Upper lobe of right lung (tissue), 1 donor: Measurements from ENCODE around the gene CHCHD6. TPM values are rescaled to one million over a fixed set of nuclear protein-coding genes. Genes with fewer than 3 reads are reported as not detected.
A peak's percentile ranks its signal among the peaks of the same experiment; 100 is the strongest.

Source experiments
- ATAC-seq: fragments of 200-7000 bp; cut with Tn5 transposase; one replicate; pipeline ENCODE4 v1.9.1; 2020; ENCODE audit warnings: mild to moderate bottlenecking, moderate library complexity
- DNase-seq: peaks from one replicate; pipeline ENCODE4 v3.0.0-alpha.2; 2020
- H3K27ac ChIP-seq: fragments of 200-600 bp; one replicate; pipeline ENCODE4 v1.8.0; 2022
- H3K27me3 ChIP-seq: fragments of 200-600 bp; one replicate; pipeline ENCODE4 v1.8.0; 2022; ENCODE audit warnings: mild to moderate bottlenecking
- H3K36me3 ChIP-seq: fragments of 200-600 bp; one replicate; pipeline ENCODE4 v1.8.0; 2022
- H3K4me1 ChIP-seq: fragments of 200-600 bp; one replicate; pipeline ENCODE4 v1.8.0; 2022
- H3K4me3 ChIP-seq: fragments of 200-600 bp; one replicate; pipeline ENCODE4 v1.8.0; 2022; ENCODE audit warnings: mild to moderate bottlenecking
- H3K9me3 ChIP-seq: fragments of 200-600 bp; one replicate; pipeline ENCODE4 v1.8.0; 2022
- intact Hi-C: fragments of 100-400 bp; cut with DNase I; formaldehyde crosslinking; loops from one replicate; pipeline ENCODE4 v1.11.0; 2022
- total RNA-seq: library from RNA; stranded (reverse); fragmentation: NEBNext Ultra II Directional; extraction: Animal tissue kit (Norgen Biotek cat#: 25700); gene quantifications from one replicate; pipeline ENCODE4 v1.2.1, GENCODE V29; 2021
- TF ChIP-seq, protein P1 (sequence below): fragments of 200-600 bp; IDR thresholded peaks from one replicate; pipeline ENCODE4 v1.8.0; 2022; ENCODE audit warnings: antibody characterized with exemption
- donor health status: DM: no; HTN: yes; CAD: no; lungs with severe emphysema.

Gene CHCHD6
- total RNA-seq, 1 donor from 2014 or later: 17.1 TPM

DNA sequence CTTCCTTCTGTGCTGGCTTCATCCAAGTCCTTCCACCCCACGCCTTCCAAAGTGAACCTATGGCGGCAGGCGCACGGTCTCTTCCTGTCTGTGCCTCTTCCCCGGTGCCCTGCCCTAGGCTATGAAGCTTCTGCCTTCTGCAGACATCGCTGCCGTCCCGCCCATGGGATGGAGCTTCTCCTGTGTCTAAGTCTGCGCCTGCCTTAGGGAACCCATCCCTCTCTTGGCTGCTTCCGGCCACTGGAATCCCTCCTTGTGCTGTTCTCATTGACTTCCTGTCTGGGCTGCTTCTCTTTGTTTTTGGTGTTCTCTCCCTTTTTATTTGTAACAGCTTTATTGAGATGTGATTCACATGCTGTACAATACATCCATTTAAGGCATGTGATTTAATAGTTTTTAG lies 17.2 kb downstream of the CHCHD6 start:
- Histone ChIP-seq H3K27ac (no peak overlapping the region), H3K36me3 (no peaks in the 10 kb centered on the region), H3K27me3 (no peaks in the 10 kb centered on the region), H3K4me3 (no peak overlapping the region), H3K4me1 (no peaks in the 10 kb centered on the region), H3K9me3 (no peaks in the 10 kb centered on the region)
- ATAC-seq (no peak), DNase-seq (no peak)
- intact Hi-C loops: no loop called here
- TF ChIP-seq, protein P1, sequence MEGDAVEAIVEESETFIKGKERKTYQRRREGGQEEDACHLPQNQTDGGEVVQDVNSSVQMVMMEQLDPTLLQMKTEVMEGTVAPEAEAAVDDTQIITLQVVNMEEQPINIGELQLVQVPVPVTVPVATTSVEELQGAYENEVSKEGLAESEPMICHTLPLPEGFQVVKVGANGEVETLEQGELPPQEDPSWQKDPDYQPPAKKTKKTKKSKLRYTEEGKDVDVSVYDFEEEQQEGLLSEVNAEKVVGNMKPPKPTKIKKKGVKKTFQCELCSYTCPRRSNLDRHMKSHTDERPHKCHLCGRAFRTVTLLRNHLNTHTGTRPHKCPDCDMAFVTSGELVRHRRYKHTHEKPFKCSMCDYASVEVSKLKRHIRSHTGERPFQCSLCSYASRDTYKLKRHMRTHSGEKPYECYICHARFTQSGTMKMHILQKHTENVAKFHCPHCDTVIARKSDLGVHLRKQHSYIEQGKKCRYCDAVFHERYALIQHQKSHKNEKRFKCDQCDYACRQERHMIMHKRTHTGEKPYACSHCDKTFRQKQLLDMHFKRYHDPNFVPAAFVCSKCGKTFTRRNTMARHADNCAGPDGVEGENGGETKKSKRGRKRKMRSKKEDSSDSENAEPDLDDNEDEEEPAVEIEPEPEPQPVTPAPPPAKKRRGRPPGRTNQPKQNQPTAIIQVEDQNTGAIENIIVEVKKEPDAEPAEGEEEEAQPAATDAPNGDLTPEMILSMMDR: no peak

DNA sequence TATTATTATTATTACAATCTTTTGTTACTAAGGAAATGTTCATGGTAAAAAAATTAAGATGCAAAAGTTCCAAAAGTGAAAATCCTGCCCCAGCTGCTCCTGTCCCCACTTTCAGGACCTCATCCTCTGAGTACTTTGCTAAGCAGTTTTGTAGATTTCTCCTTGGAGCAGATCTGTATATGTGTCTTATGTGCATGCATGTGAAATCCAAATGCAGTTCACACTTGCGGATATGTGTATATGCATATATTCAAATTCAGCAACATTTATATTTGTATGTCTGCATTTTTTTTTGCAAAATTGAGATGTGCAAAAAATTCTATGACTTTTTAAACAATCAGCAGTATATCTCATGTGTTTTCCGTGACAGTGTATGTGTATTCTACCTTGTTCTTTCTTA lies 19.2 kb downstream of the CHCHD6 start:
- intact Hi-C loops: no loop called here
- ATAC-seq: no peak

DNA sequence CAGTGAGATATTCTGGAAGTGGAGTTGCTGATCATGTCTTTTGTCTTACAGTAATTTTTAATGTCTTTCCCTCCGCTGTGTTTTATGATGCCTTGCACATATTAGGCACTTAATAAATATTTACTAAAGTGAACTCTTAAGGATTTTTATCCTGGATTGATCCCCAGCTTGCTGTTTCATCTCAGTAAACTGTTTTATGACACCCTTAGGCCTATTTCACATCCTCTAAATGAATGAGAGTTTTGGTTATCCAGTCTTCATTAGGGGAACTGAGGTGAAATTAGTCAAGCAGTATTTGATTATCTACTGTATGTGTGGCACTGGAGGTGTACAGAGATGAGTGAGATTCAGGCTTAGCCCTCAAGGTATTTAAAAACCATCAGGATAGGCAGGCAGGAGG lies 19.8 kb downstream of the CHCHD6 start:
- Histone ChIP-seq H3K27me3 (no peaks in the 10 kb centered on the region), H3K9me3 (no peaks in the 10 kb centered on the region), H3K36me3 (no peaks in the 10 kb centered on the region), H3K4me3 (no peak overlapping the region), H3K4me1 (no peaks in the 10 kb centered on the region), H3K27ac (no peak overlapping the region)
- intact Hi-C loops: no loop called here
- TF ChIP-seq, protein P1: no peak
- DNase-seq: no peak
- ATAC-seq: no peak

More for the DNA sequence above, 19.2 kb downstream of the CHCHD6 start:
- H3K27ac ChIP-seq: no peak overlapping the region
- H3K4me1 ChIP-seq: no peaks in the 10 kb centered on the region
- no peak for DNase-seq
- no peaks in the 10 kb centered on the region for H3K36me3 ChIP-seq
- no peaks in the 10 kb centered on the region for H3K9me3 ChIP-seq
- H3K27me3 ChIP-seq: no peaks in the 10 kb centered on the region
- TF ChIP-seq, protein P1: no peak
- no peak overlapping the region for H3K4me3 ChIP-seq

DNA sequence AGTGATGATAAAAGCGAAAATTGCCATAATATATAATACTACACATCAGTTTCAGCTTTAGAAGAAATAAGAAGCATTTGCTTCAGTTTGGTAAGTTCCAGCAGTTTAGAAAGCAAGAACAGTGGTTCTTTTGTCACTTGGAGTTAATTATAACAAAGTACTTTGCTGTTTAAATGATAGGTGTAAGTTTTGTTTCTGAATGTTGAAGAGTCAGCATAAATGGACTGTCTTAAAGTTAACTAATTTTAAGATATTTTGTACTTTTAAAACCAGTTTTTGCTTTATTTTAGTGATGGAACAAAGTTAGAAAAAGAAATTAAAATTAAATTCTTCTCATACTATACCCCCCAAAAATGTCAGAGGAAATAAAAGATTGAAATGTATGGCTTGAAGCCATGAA lies 24.6 kb downstream of the CHCHD6 start:
- TF ChIP-seq, protein P1: no peak
- Histone ChIP-seq H3K9me3 (no peaks in the 10 kb centered on the region), H3K27me3 (no peaks in the 10 kb centered on the region), H3K4me1 (no peaks in the 10 kb centered on the region), H3K4me3 (no peak overlapping the region), H3K36me3 (no peaks in the 10 kb centered on the region), H3K27ac (no peak overlapping the region)
- no peak for ATAC-seq
- intact Hi-C loops: no loop called here
- DNase-seq: no peak

DNA sequence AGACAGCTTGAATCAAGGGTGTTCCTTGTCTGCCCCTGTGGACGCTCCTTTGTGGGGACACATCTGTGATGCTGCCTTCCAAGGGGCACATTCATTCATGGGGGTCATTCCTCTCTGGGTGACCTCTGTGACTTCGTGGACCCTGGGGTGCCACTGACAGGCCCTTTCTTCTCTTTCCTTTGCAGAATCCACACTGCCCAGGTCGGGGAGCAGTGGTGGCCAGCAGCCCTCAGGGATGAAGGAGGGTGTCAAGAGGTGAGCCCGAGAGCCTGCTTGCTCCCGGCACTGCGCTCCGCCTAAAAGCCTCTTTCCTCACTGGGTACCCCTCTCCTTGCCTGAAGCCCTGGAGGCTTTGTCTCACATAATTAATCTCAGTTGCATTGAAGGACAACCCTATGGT lies 26.3 kb downstream of the CHCHD6 start:
- H3K27ac ChIP-seq: no peak overlapping the region
- intact Hi-C loops: no loop called here
- H3K4me1 ChIP-seq: no peaks in the 10 kb centered on the region
- H3K27me3 ChIP-seq: no peaks in the 10 kb centered on the region
- no peaks in the 10 kb centered on the region for H3K36me3 ChIP-seq
- no peak for DNase-seq
- no peak overlapping the region for H3K4me3 ChIP-seq
- no peak for ATAC-seq
- TF ChIP-seq, protein P1: no peak
- no peaks in the 10 kb centered on the region for H3K9me3 ChIP-seq

DNA sequence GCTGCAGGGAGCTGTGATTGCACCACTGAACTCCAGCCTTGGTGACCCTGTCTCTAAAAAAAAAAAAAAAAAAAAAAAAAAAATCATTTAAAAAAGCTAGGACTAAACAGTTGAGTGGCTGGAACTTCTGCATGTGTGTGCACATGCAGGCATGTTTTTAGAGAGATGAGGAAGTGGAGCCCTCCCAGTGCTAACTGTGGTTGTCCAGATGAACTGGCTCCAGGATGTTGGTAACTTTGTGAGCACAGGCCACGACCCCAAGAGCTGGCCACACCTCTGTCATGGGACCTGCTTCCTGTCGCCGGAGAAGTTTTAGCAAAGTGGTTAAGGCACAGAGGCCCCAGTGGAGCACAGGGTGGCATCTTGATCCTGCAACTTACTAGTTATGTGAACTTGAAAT lies 27.0 kb downstream of the CHCHD6 start:
- Histone ChIP-seq H3K4me3 (no peak overlapping the region), H3K27me3 (no peaks in the 10 kb centered on the region), H3K9me3 (no peaks in the 10 kb centered on the region), H3K4me1 (no peaks in the 10 kb centered on the region), H3K36me3 (no peaks in the 10 kb centered on the region), H3K27ac (no peak overlapping the region)
- TF ChIP-seq, protein P1: no peak
- intact Hi-C loops: no loop called here
- ATAC-seq: peak; percentile 66
- no peak for DNase-seq
